ENCODE measurements around the gene SMARCC1. TPM values are rescaled to one million over a fixed set of nuclear protein-coding genes. Genes with fewer than 3 reads are reported as not detected.

Gene SMARCC1
- total RNA-seq, 1 donor, result 44.9 TPM

GRCh38 chr3:47661121-47661752 is 120.5 kb downstream of the SMARCC1 start:
- no peak for TF ChIP-seq CTCF (IDR thresholded peaks at IDR 0.05; ENCODE audit: insufficient read depth, low read depth, low read length)
- no peak overlapping the region for H3K4me3 ChIP-seq (ENCODE audit: low read depth, low read length)

DNA sequence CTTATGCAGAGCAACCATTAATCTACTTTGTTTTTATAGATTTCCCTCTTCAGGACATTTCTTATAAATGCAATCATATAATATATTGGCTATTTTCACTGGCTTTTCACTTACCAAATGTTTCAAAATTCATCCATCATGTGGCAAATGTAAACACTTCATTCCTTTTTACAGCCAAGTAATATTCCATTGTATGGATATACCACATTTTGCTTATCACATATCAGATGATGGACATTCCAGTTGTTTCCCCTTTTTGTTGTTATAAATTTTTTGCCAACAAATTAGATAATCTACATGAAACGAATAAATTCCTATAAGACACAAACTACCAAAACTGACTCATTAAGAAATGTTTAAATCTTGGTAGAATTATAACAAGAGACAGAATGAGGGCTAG is 123.2 kb downstream of the SMARCC1 start:
- no peak overlapping the region for H3K4me3 ChIP-seq (ENCODE audit: low read depth, low read length)
- no peak for DNase-seq (ENCODE audit: low read depth)
- TF ChIP-seq CTCF (IDR thresholded peaks at IDR 0.05; ENCODE audit: insufficient read depth, low read depth, low read length), result no peak

More at GRCh38 chr3:47661121-47661752, 120.5 kb downstream of the SMARCC1 start:
- DNase-seq (ENCODE audit: low read depth), result peak; percentile 74

DNA sequence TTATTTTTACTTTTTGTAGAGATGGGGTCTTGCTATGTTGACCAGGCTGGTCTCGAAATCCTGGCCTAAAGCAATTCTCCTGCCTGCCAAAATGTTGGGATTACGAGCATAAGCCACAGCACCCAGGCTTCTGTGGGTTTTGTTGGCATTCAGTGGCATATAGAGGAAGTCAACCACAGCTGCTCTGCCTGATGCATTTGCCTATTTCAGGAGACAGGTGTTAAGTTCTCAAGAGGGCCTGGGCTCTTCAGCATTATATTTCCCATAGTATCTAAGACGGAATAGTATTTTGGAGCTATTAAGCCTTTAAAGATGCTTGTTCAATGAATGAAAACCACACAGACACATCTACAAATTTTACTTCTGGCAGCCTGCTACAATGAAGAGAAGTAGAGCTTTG is 129.6 kb downstream of the SMARCC1 start:
- DNase-seq (ENCODE audit: low read depth), result no peak
- TF ChIP-seq CTCF (IDR thresholded peaks at IDR 0.05; ENCODE audit: insufficient read depth, low read depth, low read length), result no peak

GRCh38 chr3:47650294-47650693 is 131.4 kb downstream of the SMARCC1 start:
- no peak for DNase-seq (ENCODE audit: low read depth)
- no peak overlapping the region for H3K4me3 ChIP-seq (ENCODE audit: low read depth, low read length)
- TF ChIP-seq CTCF (IDR thresholded peaks at IDR 0.05; ENCODE audit: insufficient read depth, low read depth, low read length), result no peak

More for the DNA sequence above, 129.6 kb downstream of the SMARCC1 start:
- H3K4me3 ChIP-seq (ENCODE audit: low read depth, low read length), result no peak overlapping the region

GRCh38 chr3:47647550-47647949 is 134.1 kb downstream of the SMARCC1 start:
- no peak for TF ChIP-seq CTCF (IDR thresholded peaks at IDR 0.05; ENCODE audit: insufficient read depth, low read depth, low read length)
- H3K4me3 ChIP-seq (ENCODE audit: low read depth, low read length), result no peak overlapping the region
- DNase-seq (ENCODE audit: low read depth), result no peak

GRCh38 chr3:47646362-47646761 is 135.3 kb downstream of the SMARCC1 start:
- no peak for TF ChIP-seq CTCF (IDR thresholded peaks at IDR 0.05; ENCODE audit: insufficient read depth, low read depth, low read length)
- DNase-seq (ENCODE audit: low read depth), result peak; percentile 93
- H3K4me3 ChIP-seq (ENCODE audit: low read depth, low read length), result no peak overlapping the region

GRCh38 chr3:47645551-47645950 is 136.1 kb downstream of the SMARCC1 start:
- no peak for TF ChIP-seq CTCF (IDR thresholded peaks at IDR 0.05; ENCODE audit: insufficient read depth, low read depth, low read length)
- no peak overlapping the region for H3K4me3 ChIP-seq (ENCODE audit: low read depth, low read length)
- peak; percentile 19 for DNase-seq (ENCODE audit: low read depth)
